ENCODE measurements around the gene DBH.

Gene DBH

DNA sequence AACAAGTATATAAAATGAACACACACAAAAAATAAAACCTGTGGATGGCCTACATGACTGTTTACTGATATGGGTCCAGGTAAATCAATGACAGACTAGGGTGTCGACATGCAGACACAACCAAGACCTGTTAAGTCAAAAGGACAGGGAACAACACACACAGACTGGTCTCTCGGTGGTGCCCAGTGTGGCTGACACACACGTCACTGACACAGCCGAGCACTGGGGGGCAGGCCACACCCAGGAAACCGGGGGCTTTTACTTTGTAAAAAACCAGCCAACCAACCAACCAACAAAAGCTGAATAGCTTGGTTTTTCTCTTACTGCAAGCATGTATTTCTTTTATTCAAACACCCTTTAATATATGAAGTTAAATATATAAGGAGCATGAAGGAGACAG is 31.9 kb upstream of the DBH start:
- no peaks in the 10 kb centered on the region for H3K36me3 ChIP-seq (ENCODE audit: insufficient read depth, low read length)
- H4K20me1 ChIP-seq (ENCODE audit: insufficient read depth, low read length): no peaks in the 10 kb centered on the region
- ATAC-seq (ENCODE audit: insufficient read depth, low read depth) (peak; percentile 58; the same call in 1 of the 3 replicates), DNase-seq (peak; percentile 40)
- H3K4me3 ChIP-seq (ENCODE audit: low read depth in 1 of 2, low read length in 2 of 2): no peak overlapping the region
- no peak overlapping the region for H3K9ac ChIP-seq (ENCODE audit: low read depth, low read length)
- H3K9me3 ChIP-seq (ENCODE audit: insufficient read depth, low read length, severe bottlenecking): no peaks in the 10 kb centered on the region
- H3K4me1 ChIP-seq (ENCODE audit: insufficient read depth, low read length): no peaks in the 10 kb centered on the region
- H3K27me3 ChIP-seq (ENCODE audit: insufficient read depth, low read length, poor library complexity): no peaks in the 10 kb centered on the region
- TF ChIP-seq, protein P1, sequence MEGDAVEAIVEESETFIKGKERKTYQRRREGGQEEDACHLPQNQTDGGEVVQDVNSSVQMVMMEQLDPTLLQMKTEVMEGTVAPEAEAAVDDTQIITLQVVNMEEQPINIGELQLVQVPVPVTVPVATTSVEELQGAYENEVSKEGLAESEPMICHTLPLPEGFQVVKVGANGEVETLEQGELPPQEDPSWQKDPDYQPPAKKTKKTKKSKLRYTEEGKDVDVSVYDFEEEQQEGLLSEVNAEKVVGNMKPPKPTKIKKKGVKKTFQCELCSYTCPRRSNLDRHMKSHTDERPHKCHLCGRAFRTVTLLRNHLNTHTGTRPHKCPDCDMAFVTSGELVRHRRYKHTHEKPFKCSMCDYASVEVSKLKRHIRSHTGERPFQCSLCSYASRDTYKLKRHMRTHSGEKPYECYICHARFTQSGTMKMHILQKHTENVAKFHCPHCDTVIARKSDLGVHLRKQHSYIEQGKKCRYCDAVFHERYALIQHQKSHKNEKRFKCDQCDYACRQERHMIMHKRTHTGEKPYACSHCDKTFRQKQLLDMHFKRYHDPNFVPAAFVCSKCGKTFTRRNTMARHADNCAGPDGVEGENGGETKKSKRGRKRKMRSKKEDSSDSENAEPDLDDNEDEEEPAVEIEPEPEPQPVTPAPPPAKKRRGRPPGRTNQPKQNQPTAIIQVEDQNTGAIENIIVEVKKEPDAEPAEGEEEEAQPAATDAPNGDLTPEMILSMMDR (IDR thresholded peaks at IDR 0.05; ENCODE audit: borderline replicate concordance, extremely low read depth, low read length, poor library complexity, severe bottlenecking): peak; percentile 56
- TF ChIP-seq EZH2 (IDR thresholded peaks at IDR 0.05; ENCODE audit: borderline replicate concordance, low read depth, low read length, severe bottlenecking): no peak
- no peak overlapping the region for H3K27ac ChIP-seq (ENCODE audit: low read length)
- no peak overlapping the region for H3K4me2 ChIP-seq (ENCODE audit: insufficient read depth, low read length)
- no peaks in the 10 kb centered on the region for H3K79me2 ChIP-seq (ENCODE audit: insufficient read depth, low read length)
- no peak overlapping the region for H2AFZ ChIP-seq (ENCODE audit: low read depth, low read length)

DNA sequence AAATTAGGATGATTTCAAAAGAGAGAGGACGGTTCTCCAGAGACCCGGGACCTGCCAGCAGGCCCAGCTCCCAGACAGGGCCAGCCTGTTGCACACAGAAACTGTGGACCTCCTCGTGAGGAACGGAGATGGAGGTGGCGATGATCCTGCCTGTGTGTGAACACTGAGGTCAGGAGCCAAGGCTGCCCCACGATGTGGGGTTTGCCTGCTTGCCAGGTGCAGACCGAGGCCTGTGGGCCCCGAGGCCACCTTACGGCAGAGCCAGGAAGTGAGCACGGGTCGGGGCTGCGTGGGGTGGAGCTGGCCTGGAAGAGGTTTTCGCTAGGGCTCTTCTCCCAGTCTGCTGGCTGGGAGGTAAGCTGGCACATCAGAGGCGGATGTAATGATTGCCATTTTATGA is 31.3 kb upstream of the DBH start:
- no peak for DNase-seq
- TF ChIP-seq, protein P1 (IDR thresholded peaks at IDR 0.05; ENCODE audit: borderline replicate concordance, extremely low read depth, low read length, poor library complexity, severe bottlenecking): no peak
- TF ChIP-seq EZH2 (IDR thresholded peaks at IDR 0.05; ENCODE audit: borderline replicate concordance, low read depth, low read length, severe bottlenecking): no peak
- Histone ChIP-seq H3K27me3 (ENCODE audit: insufficient read depth, low read length, poor library complexity) (no peaks in the 10 kb centered on the region), H3K36me3 (ENCODE audit: insufficient read depth, low read length) (no peaks in the 10 kb centered on the region), H3K4me1 (ENCODE audit: insufficient read depth, low read length) (no peaks in the 10 kb centered on the region), H3K9me3 (ENCODE audit: insufficient read depth, low read length, severe bottlenecking) (no peaks in the 10 kb centered on the region), H2AFZ (ENCODE audit: low read depth, low read length) (no peak overlapping the region), H3K79me2 (ENCODE audit: insufficient read depth, low read length) (no peaks in the 10 kb centered on the region), H4K20me1 (ENCODE audit: insufficient read depth, low read length) (no peaks in the 10 kb centered on the region), H3K4me2 (ENCODE audit: insufficient read depth, low read length) (no peak overlapping the region), H3K4me3 (ENCODE audit: low read depth in 1 of 2, low read length in 2 of 2) (no peak overlapping the region), H3K27ac (ENCODE audit: low read length) (no peak overlapping the region), H3K9ac (ENCODE audit: low read depth, low read length) (no peak overlapping the region)
- no peak for ATAC-seq (ENCODE audit: insufficient read depth, low read depth)

DNA sequence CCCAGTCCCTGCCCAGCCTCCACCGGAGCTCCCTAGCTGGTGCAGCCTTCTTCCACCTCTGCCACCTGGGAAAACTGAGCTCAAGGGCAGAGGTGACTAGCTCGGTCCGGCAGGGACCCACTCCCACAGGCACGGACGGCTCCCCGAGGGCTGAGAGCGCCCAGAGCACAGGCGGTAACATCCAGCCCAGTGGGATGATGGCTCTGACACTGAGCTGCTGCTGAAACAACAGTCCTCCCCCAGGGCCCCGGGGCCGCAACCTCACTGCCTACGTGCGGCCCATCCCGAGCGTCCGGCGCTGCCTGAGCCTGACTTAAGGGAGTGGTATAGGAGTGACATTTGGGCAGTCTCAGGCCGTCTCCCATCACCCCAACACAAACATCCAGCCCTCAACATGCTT is 30.7 kb upstream of the DBH start:
- Histone ChIP-seq H3K4me2 (ENCODE audit: insufficient read depth, low read length) (no peak overlapping the region), H3K36me3 (ENCODE audit: insufficient read depth, low read length) (no peaks in the 10 kb centered on the region), H3K4me3 (ENCODE audit: low read depth in 1 of 2, low read length in 2 of 2) (no peak overlapping the region), H3K9ac (ENCODE audit: low read depth, low read length) (no peak overlapping the region), H3K27ac (ENCODE audit: low read length) (no peak overlapping the region), H3K4me1 (ENCODE audit: insufficient read depth, low read length) (no peaks in the 10 kb centered on the region), H3K9me3 (ENCODE audit: insufficient read depth, low read length, severe bottlenecking) (no peaks in the 10 kb centered on the region), H2AFZ (ENCODE audit: low read depth, low read length) (no peak overlapping the region), H4K20me1 (ENCODE audit: insufficient read depth, low read length) (no peaks in the 10 kb centered on the region), H3K27me3 (ENCODE audit: insufficient read depth, low read length, poor library complexity) (no peaks in the 10 kb centered on the region), H3K79me2 (ENCODE audit: insufficient read depth, low read length) (no peaks in the 10 kb centered on the region)
- TF ChIP-seq, protein P1 (IDR thresholded peaks at IDR 0.05; ENCODE audit: borderline replicate concordance, extremely low read depth, low read length, poor library complexity, severe bottlenecking): no peak
- TF ChIP-seq EZH2 (IDR thresholded peaks at IDR 0.05; ENCODE audit: borderline replicate concordance, low read depth, low read length, severe bottlenecking): no peak
- ATAC-seq (ENCODE audit: insufficient read depth, low read depth): no peak
- DNase-seq: no peak

Data from DND-41 (cell line).